Stimulated activated CD8-positive, alpha-beta memory T cell treated with anti-CD3 and anti-CD28 coated beads, Interleukin-7, amount 100 ng/mL, for 48 hours (primary cell): Measurements from ENCODE around the gene TSPAN13.
A peak's percentile ranks its signal among the peaks of the same experiment; 100 is the strongest.

Source experiments
- DNase-seq, 2 donors: peaks; one replicate each; pipeline ENCODE4 v3.0.0-alpha.2; 2020; ENCODE audit warnings: low read depth in 1 of 2; ENCODE audit errors: extremely low read depth in 1 of 2

Gene TSPAN13

GRCh38 chr7:16753102-16753931, at the start of gene TSPAN13:
Gene TSPAN13 (plus strand): TSS chr7:16753755. CDS start chr7:16753968, 213 bp downstream.
- DNase-seq = peak; percentile 33 to 60

GRCh38 chr7:16708511-16708910, 45.0 kb upstream of the TSPAN13 start:
- DNase-seq = no peak

- DNase-seq = no peak
Measured at GRCh38 chr7:16708980-16709379, 44.6 kb upstream of the TSPAN13 start.

- no peak for DNase-seq
Measured at GRCh38 chr7:16710651-16711050, 42.9 kb upstream of the TSPAN13 start.

GRCh38 chr7:16711730-16712129, 41.8 kb upstream of the TSPAN13 start:
- no peak for DNase-seq

GRCh38 chr7:16712916-16713315, 40.6 kb upstream of the TSPAN13 start:
- peak in 1 of 2 donors; percentile 23 for DNase-seq

- DNase-seq = no peak
Measured at GRCh38 chr7:16715928-16716327, 37.6 kb upstream of the TSPAN13 start.

- DNase-seq = no peak
Measured at GRCh38 chr7:16718111-16718656, 35.4 kb upstream of the TSPAN13 start.

GRCh38 chr7:16719699-16720098, 33.9 kb upstream of the TSPAN13 start:
- no peak for DNase-seq

GRCh38 chr7:16721541-16721940, 32.0 kb upstream of the TSPAN13 start:
- no peak for DNase-seq

- no peak for DNase-seq
Measured at GRCh38 chr7:16724344-16724743, 29.2 kb upstream of the TSPAN13 start.

- DNase-seq = no peak
Measured at GRCh38 chr7:16726189-16726588, 27.4 kb upstream of the TSPAN13 start.

- no peak for DNase-seq
Measured at GRCh38 chr7:16727736-16728135, 25.8 kb upstream of the TSPAN13 start.

GRCh38 chr7:16728811-16729210, 24.7 kb upstream of the TSPAN13 start:
- no peak for DNase-seq

GRCh38 chr7:16729541-16729940, 24.0 kb upstream of the TSPAN13 start:
- no peak for DNase-seq

GRCh38 chr7:16730937-16731336, 22.6 kb upstream of the TSPAN13 start:
- no peak for DNase-seq

GRCh38 chr7:16732828-16733227, 20.7 kb upstream of the TSPAN13 start:
- DNase-seq = no peak

- no peak for DNase-seq
Measured at GRCh38 chr7:16734148-16734726, 19.3 kb upstream of the TSPAN13 start.

GRCh38 chr7:16735020-16735419, 18.5 kb upstream of the TSPAN13 start:
- no peak for DNase-seq

- no peak for DNase-seq
Measured at GRCh38 chr7:16738011-16738688, 15.4 kb upstream of the TSPAN13 start.

- no peak for DNase-seq
Measured at GRCh38 chr7:16739863-16740622, 13.5 kb upstream of the TSPAN13 start.
